Trophoblast cell (in vitro differentiated cells and primary cell): ENCODE data around the gene AGXT2. TPM values are rescaled to one million over a fixed set of nuclear protein-coding genes. Genes with fewer than 3 reads are reported as not detected.

Experiments
- DNase-seq, 2 donors: peaks; one replicate each; pipeline ENCODE4 v3.0.0-alpha.2; 2016
- H2AFZ ChIP-seq: 2 replicates; pipeline ENCODE4 v1.6.1; 2013; ENCODE audit warnings: low read length, moderate library complexity, mild to moderate bottlenecking; ENCODE audit not compliant: insufficient read depth, poor library complexity
- H2AK5ac ChIP-seq: 2 replicates; pipeline ENCODE4 v1.6.1; 2013; ENCODE audit warnings: mild to moderate bottlenecking, low read length
- H2BK120ac ChIP-seq: 2 replicates; pipeline ENCODE4 v1.6.1; 2013; ENCODE audit warnings: low read length, mild to moderate bottlenecking, moderate library complexity; ENCODE audit not compliant: insufficient read depth, poor library complexity
- H2BK12ac ChIP-seq: 2 replicates; pipeline ENCODE4 v1.6.1; 2013; ENCODE audit warnings: mild to moderate bottlenecking, low read length, moderate library complexity
- H2BK5ac ChIP-seq: 2 replicates; pipeline ENCODE4 v1.6.1; 2013; ENCODE audit warnings: low read length, low read depth, moderate library complexity, mild to moderate bottlenecking; ENCODE audit not compliant: poor library complexity
- H3K14ac ChIP-seq: 2 replicates; pipeline ENCODE4 v1.6.1; 2013; ENCODE audit warnings: mild to moderate bottlenecking, low read length
- H3K18ac ChIP-seq: 2 replicates; pipeline ENCODE4 v1.6.1; 2013; ENCODE audit warnings: mild to moderate bottlenecking, low read length
- H3K23ac ChIP-seq: 2 replicates; pipeline ENCODE4 v1.6.1; 2013; ENCODE audit warnings: low read length
- H3K27ac ChIP-seq: 2 replicates; pipeline ENCODE4 v1.5.1; 2013; ENCODE audit warnings: low read depth, mild to moderate bottlenecking, inconsistent platforms, low read length, moderate library complexity
- H3K27me3 ChIP-seq: 2 replicates; pipeline ENCODE4 v1.6.1; 2013; ENCODE audit warnings: inconsistent platforms, mild to moderate bottlenecking, low read length, moderate library complexity; ENCODE audit not compliant: insufficient read depth
- H3K36me3 ChIP-seq, 2 experiments: 1 replicate in 1 of 2; 2 replicates in 1 of 2; pipeline ENCODE4 v1.6.1; 2013; ENCODE audit warnings: low read length in 2 of 2, mild to moderate bottlenecking in 2 of 2, moderate library complexity in 1 of 2; ENCODE audit not compliant: insufficient read depth in 2 of 2, control insufficient read depth in 1 of 2
- H3K4ac ChIP-seq: 2 replicates; pipeline ENCODE4 v1.6.1; 2013; ENCODE audit warnings: low read depth, mild to moderate bottlenecking, low read length, moderate library complexity
- H3K4me1 ChIP-seq, 2 experiments: 1 replicate in 1 of 2; 2 replicates in 1 of 2; pipeline ENCODE4 v1.6.1; 2013; ENCODE audit warnings: low read length in 2 of 2, mild to moderate bottlenecking in 2 of 2, moderate library complexity in 1 of 2; ENCODE audit not compliant: insufficient read depth in 2 of 2, control insufficient read depth in 1 of 2
- H3K4me2 ChIP-seq: 2 replicates; pipeline ENCODE4 v1.6.1; 2013; ENCODE audit warnings: inconsistent platforms, mild to moderate bottlenecking, low read length, moderate library complexity
- H3K4me3 ChIP-seq: 2 replicates; pipeline ENCODE4 v1.5.1; 2013; ENCODE audit warnings: mild to moderate bottlenecking, low read depth, low read length, inconsistent platforms
- H3K79me1 ChIP-seq: one replicate; pipeline ENCODE4 v1.6.1; 2013; ENCODE audit warnings: low read length
- H3K79me2 ChIP-seq: 2 replicates; pipeline ENCODE4 v1.6.1; 2013; ENCODE audit warnings: low read length, mild to moderate bottlenecking; ENCODE audit not compliant: control insufficient read depth, insufficient read depth, poor library complexity
- H3K9ac ChIP-seq: 2 replicates; pipeline ENCODE4 v1.6.1; 2013; ENCODE audit warnings: mild to moderate bottlenecking, low read length
- H3K9me3 ChIP-seq: 2 replicates; pipeline ENCODE4 v1.6.1; 2013; ENCODE audit warnings: low read depth, mild to moderate bottlenecking, control low read depth, inconsistent platforms, low read length; ENCODE audit not compliant: insufficient read depth
- H4K12ac ChIP-seq: 2 replicates; pipeline ENCODE4 v1.6.1; 2013; ENCODE audit warnings: low read depth, mild to moderate bottlenecking, low read length, moderate library complexity
- H4K8ac ChIP-seq: 2 replicates; pipeline ENCODE4 v1.6.1; 2013; ENCODE audit warnings: low read depth, mild to moderate bottlenecking, low read length, moderate library complexity
- H4K91ac ChIP-seq: one replicate; pipeline ENCODE4 v1.6.1; 2013; ENCODE audit warnings: low read depth, mild to moderate bottlenecking, low read length, moderate library complexity
- WGBS: extraction: QIAGEN DNeasy Blood & Tissue Kit; methylation state at CpG from one replicate; pipeline ENCODE4 v1.1.7; 2013; ENCODE audit warnings: missing lambda C conversion rate; ENCODE audit not compliant: insufficient read length, insufficient coverage; ENCODE audit errors: extremely low coverage; 5-methylcytosine and 5-hydroxymethylcytosine counted together
- polyA plus RNA-seq: library from polyadenylated mRNA; stranded (reverse); fragments of 200-250 nt; gene quantifications from 2 replicates; pipeline ENCODE4 v1.2.3, GENCODE V29; 2013

AGXT2 gene
- polyA plus RNA-seq = 0.15 and 0.25 TPM in 2 replicates

GRCh38 chr5:35047785-35048404 is at the start of gene AGXT2:
AGXT2 (minus strand) TSS chr5:35047949; CDS start chr5:35047892, 57 bp downstream.
- no peak within 1 kb of the TSS for H2AFZ ChIP-seq
- no peak within 1 kb of the TSS for H3K4me2 ChIP-seq
- no peak within 1 kb of the TSS for H3K18ac ChIP-seq
- DNase-seq = no peak
- no peak within 1 kb of the TSS for H2BK5ac ChIP-seq
- no peak within 1 kb of the TSS for H3K27ac ChIP-seq
- H3K9ac ChIP-seq = no peak within 1 kb of the TSS
- H3K79me1 ChIP-seq = no peaks in the 10 kb centered on the region
- H3K36me3 ChIP-seq = no peaks in the 10 kb centered on the region
- no peak within 1 kb of the TSS for H4K12ac ChIP-seq
- no peaks in the 10 kb centered on the region for H3K9me3 ChIP-seq
- no peak within 1 kb of the TSS for H2BK120ac ChIP-seq
- no peaks in the 10 kb centered on the region for H3K4me1 ChIP-seq
- H3K79me2 ChIP-seq = no peaks in the 10 kb centered on the region
- H3K23ac ChIP-seq = no peak within 1 kb of the TSS
- no peak within 1 kb of the TSS for H2AK5ac ChIP-seq
- H3K4me3 ChIP-seq = no peak within 1 kb of the TSS
- H4K8ac ChIP-seq = no peak within 1 kb of the TSS
- H3K14ac ChIP-seq = no peak within 1 kb of the TSS
- no peaks in the 10 kb centered on the region for H3K27me3 ChIP-seq
- 100% methylated on average over 2 of the region's 8 CpGs for WGBS
- no peak within 1 kb of the TSS for H2BK12ac ChIP-seq
- H4K91ac ChIP-seq = no peak within 1 kb of the TSS
- H3K4ac ChIP-seq = no peak within 1 kb of the TSS

DNA sequence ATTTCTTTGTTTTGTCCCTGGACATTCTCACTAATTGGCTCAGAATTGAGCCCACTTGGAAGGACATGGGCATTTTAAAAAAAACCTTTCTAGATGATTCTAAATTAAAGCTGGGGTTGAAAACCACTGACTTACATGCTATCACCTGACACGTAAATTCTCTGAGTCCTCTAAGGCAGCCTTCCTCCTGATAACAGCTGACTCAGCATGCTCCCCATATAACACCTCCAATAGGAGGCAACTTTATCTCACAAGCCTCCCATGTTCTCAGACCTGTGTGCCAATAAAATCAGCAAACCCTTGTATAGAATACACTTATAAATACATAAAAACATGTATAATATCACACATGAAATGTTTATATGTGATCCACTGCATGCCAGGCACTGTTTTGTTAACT is 49.2 kb upstream of the AGXT2 start:
- Histone ChIP-seq H2BK12ac (no peak overlapping the region), H3K27me3 (no peaks in the 10 kb centered on the region), H3K18ac (no peak overlapping the region), H2AFZ (no peak overlapping the region), H3K27ac (no peak overlapping the region), H3K36me3 (no peaks in the 10 kb centered on the region), H3K9ac (no peak overlapping the region), H4K12ac (no peak overlapping the region), H3K9me3 (no peaks in the 10 kb centered on the region), H3K14ac (no peak overlapping the region), H3K23ac (no peak overlapping the region), H3K4me1 (no peaks in the 10 kb centered on the region), H2AK5ac (no peak overlapping the region), H3K79me2 (no peaks in the 10 kb centered on the region), H3K4me2 (no peak overlapping the region), H4K8ac (no peak overlapping the region), H3K79me1 (no peaks in the 10 kb centered on the region), H2BK5ac (no peak overlapping the region), H3K4me3 (no peak overlapping the region), H2BK120ac (no peak overlapping the region), H4K91ac (no peak overlapping the region), H3K4ac (no peak overlapping the region)
- no peak for DNase-seq
- WGBS = no CpG with 5 or more reads among the region's 1 CpG

GRCh38 chr5:35096216-35096615 is 48.5 kb upstream of the AGXT2 start:
- Histone ChIP-seq H3K23ac (no peak overlapping the region), H3K4me1 (no peaks in the 10 kb centered on the region), H3K79me1 (no peaks in the 10 kb centered on the region), H3K9me3 (no peaks in the 10 kb centered on the region), H3K4me2 (no peak overlapping the region), H3K27me3 (no peaks in the 10 kb centered on the region), H3K14ac (no peak overlapping the region), H4K8ac (no peak overlapping the region), H3K18ac (no peak overlapping the region), H3K27ac (no peak overlapping the region), H3K36me3 (no peaks in the 10 kb centered on the region), H3K4ac (no peak overlapping the region), H3K79me2 (no peaks in the 10 kb centered on the region), H4K12ac (no peak overlapping the region), H2BK5ac (no peak overlapping the region), H2BK120ac (no peak overlapping the region), H3K4me3 (no peak overlapping the region), H4K91ac (no peak overlapping the region), H2AFZ (no peak overlapping the region), H2BK12ac (no peak overlapping the region), H2AK5ac (no peak overlapping the region), H3K9ac (no peak overlapping the region)
- DNase-seq = no peak
- no CpG with 5 or more reads among the region's 3 CpGs for WGBS

- no peak overlapping the region for H3K23ac ChIP-seq
- no peak overlapping the region for H3K27ac ChIP-seq
- no peak overlapping the region for H4K12ac ChIP-seq
- H2BK12ac ChIP-seq = no peak overlapping the region
- no peaks in the 10 kb centered on the region for H3K79me2 ChIP-seq
- H2BK5ac ChIP-seq = no peak overlapping the region
- H3K9me3 ChIP-seq = no peaks in the 10 kb centered on the region
- H3K14ac ChIP-seq = no peak overlapping the region
- no peaks in the 10 kb centered on the region for H3K27me3 ChIP-seq
- no peaks in the 10 kb centered on the region for H3K4me1 ChIP-seq
- H2AFZ ChIP-seq = no peak overlapping the region
- H3K9ac ChIP-seq = no peak overlapping the region
- no peak for DNase-seq
- no peak overlapping the region for H4K8ac ChIP-seq
- H3K4ac ChIP-seq = no peak overlapping the region
- no peak overlapping the region for H3K4me3 ChIP-seq
- no peak overlapping the region for H2AK5ac ChIP-seq
- H3K79me1 ChIP-seq = no peaks in the 10 kb centered on the region
- no peak overlapping the region for H4K91ac ChIP-seq
- no peak overlapping the region for H3K4me2 ChIP-seq
- no peaks in the 10 kb centered on the region for H3K36me3 ChIP-seq
- no peak overlapping the region for H2BK120ac ChIP-seq
- no peak overlapping the region for H3K18ac ChIP-seq
- no CpG with 5 or more reads among the region's 3 CpGs for WGBS
Measured at GRCh38 chr5:35095366-35095765, 47.6 kb upstream of the AGXT2 start.
